Measurements from ENCODE around the gene AUH.

The AUH gene

GRCh38 chr9:91285729-91286353 lies 75.9 kb downstream of the AUH start:
- DNase-seq, result no peak

- DNase-seq, result no peak
Measured at GRCh38 chr9:91282292-91282691, 79.4 kb downstream of the AUH start.

- DNase-seq, result no peak
Measured at GRCh38 chr9:91279296-91280204, 82.2 kb downstream of the AUH start.

- DNase-seq, result no peak
Measured at GRCh38 chr9:91276513-91276912, 85.2 kb downstream of the AUH start.

GRCh38 chr9:91275655-91276054 lies 86.1 kb downstream of the AUH start:
- DNase-seq, result no peak

GRCh38 chr9:91274949-91275492 lies 86.7 kb downstream of the AUH start:
- no peak for DNase-seq

- DNase-seq, result no peak
Measured at GRCh38 chr9:91273853-91274552, 87.7 kb downstream of the AUH start.

GRCh38 chr9:91271156-91271555 lies 90.6 kb downstream of the AUH start:
- no peak for DNase-seq

GRCh38 chr9:91269907-91270491 lies 91.7 kb downstream of the AUH start:
- no peak for DNase-seq

- no peak for DNase-seq
Measured at GRCh38 chr9:91266448-91266847, 95.3 kb downstream of the AUH start.

GRCh38 chr9:91265514-91265913 lies 96.2 kb downstream of the AUH start:
- no peak for DNase-seq

GRCh38 chr9:91261417-91261816 lies 100.3 kb downstream of the AUH start:
- no peak for DNase-seq

- DNase-seq, result no peak
Measured at GRCh38 chr9:91259162-91259561, 102.6 kb downstream of the AUH start.

- no peak for DNase-seq
Measured at GRCh38 chr9:91258451-91258850, 103.3 kb downstream of the AUH start.

GRCh38 chr9:91256235-91256634 lies 105.5 kb downstream of the AUH start:
- no peak for DNase-seq

GRCh38 chr9:91255327-91255726 lies 106.4 kb downstream of the AUH start:
- no peak for DNase-seq

- DNase-seq, result no peak
Measured at GRCh38 chr9:91253488-91253887, 108.2 kb downstream of the AUH start.

- DNase-seq, result no peak
Measured at GRCh38 chr9:91248707-91249106, 113.0 kb downstream of the AUH start.

- DNase-seq, result no peak
Measured at GRCh38 chr9:91247278-91247677, 114.4 kb downstream of the AUH start.

GRCh38 chr9:91246846-91247245 lies 114.9 kb downstream of the AUH start:
- DNase-seq, result no peak

GRCh38 chr9:91245431-91246313 lies 116.0 kb downstream of the AUH start:
- no peak for DNase-seq

- DNase-seq, result no peak
Measured at GRCh38 chr9:91243029-91243428, 118.7 kb downstream of the AUH start.
